Measurements from ENCODE around the gene REV1.
"Not testable (repeated sequence)": the region's sequence is repeated elsewhere in the genome, so short reads cannot be mapped to it uniquely, and the experiment has no call there.

Gene REV1

GRCh38 chr2:99477054-99477453 is 12.8 kb downstream of the REV1 start:
- Histone ChIP-seq H3K56ac (ENCODE audit: low read length) (no peak overlapping the region), H2BK15ac (replicated peaks; ENCODE audit: low read depth) (no peak overlapping the region), H2AK5ac (ENCODE audit: low read length) (no peak overlapping the region), H3K36me3 (ENCODE audit: control insufficient read depth, insufficient read depth, low read length) (no peaks in the 10 kb centered on the region), H3K4me2 (ENCODE audit: low read length) (no peak overlapping the region), H3K23ac (ENCODE audit: low read length) (no peak overlapping the region), H3K79me2 (ENCODE audit: control insufficient read depth, insufficient read depth, low read length) (peaks cover 52% of the 10 kb centered on the region), H3K4ac (ENCODE audit: low read depth, low read length) (no peak overlapping the region), H3K79me1 (ENCODE audit: low read length) (peaks cover 13% of the 10 kb centered on the region), H3K4me1 (ENCODE audit: control insufficient read depth, low read depth, low read length) (no peaks in the 10 kb centered on the region), H3K18ac (ENCODE audit: low read length) (no peak overlapping the region), H2BK120ac (ENCODE audit: low read depth, low read length) (no peak overlapping the region), H3K27me3 (ENCODE audit: insufficient read depth, low read length, poor library complexity) (no peaks in the 10 kb centered on the region), H3K27ac (ENCODE audit: low read depth, low read length) (no peak overlapping the region), H4K5ac (ENCODE audit: low read length) (no peak overlapping the region), H4K8ac (ENCODE audit: low read depth, low read length) (no peak overlapping the region), H2BK5ac (ENCODE audit: low read length) (no peak overlapping the region), H3K4me3 (ENCODE audit: low read length) (no peak overlapping the region), H3K9ac (ENCODE audit: low read length) (no peak overlapping the region)
- no peak for DNase-seq
- no CpG with 5 or more reads among the region's 6 CpGs for WGBS (ENCODE audit: extremely low coverage, insufficient coverage, low lambda C conversion rate)

- WGBS (ENCODE audit: extremely low coverage, insufficient coverage, low lambda C conversion rate), result no CpG with 5 or more reads among the region's 3 CpGs
- H3K4me1 ChIP-seq (ENCODE audit: control insufficient read depth, low read depth, low read length), result no peaks in the 10 kb centered on the region
- no peak overlapping the region for H3K9ac ChIP-seq (ENCODE audit: low read length)
These were observed 13.2 kb downstream of the REV1 start for GRCh38 chr2:99476629-99477028.

GRCh38 chr2:99475095-99475494 is 14.7 kb downstream of the REV1 start:
- H2BK120ac ChIP-seq (ENCODE audit: low read depth, low read length); H3K18ac ChIP-seq (ENCODE audit: low read length); H4K8ac ChIP-seq (ENCODE audit: low read depth, low read length); H2BK15ac ChIP-seq (replicated peaks; ENCODE audit: low read depth); H2BK5ac ChIP-seq (ENCODE audit: low read length); H3K4me3 ChIP-seq (ENCODE audit: low read length); H4K5ac ChIP-seq (ENCODE audit: low read length); H3K36me3 ChIP-seq (ENCODE audit: control insufficient read depth, insufficient read depth, low read length); H3K27me3 ChIP-seq (ENCODE audit: insufficient read depth, low read length, poor library complexity); H2AK5ac ChIP-seq (ENCODE audit: low read length); H3K23ac ChIP-seq (ENCODE audit: low read length); H3K4me2 ChIP-seq (ENCODE audit: low read length); H3K27ac ChIP-seq (ENCODE audit: low read depth, low read length); H3K9ac ChIP-seq (ENCODE audit: low read length); H3K4ac ChIP-seq (ENCODE audit: low read depth, low read length); H3K4me1 ChIP-seq (ENCODE audit: control insufficient read depth, low read depth, low read length); H3K56ac ChIP-seq (ENCODE audit: low read length): not testable (repeated sequence)
- peaks cover 11% of the 10 kb centered on the region for H3K79me1 ChIP-seq (ENCODE audit: low read length)
- peak; percentile 28 for DNase-seq
- WGBS (ENCODE audit: extremely low coverage, insufficient coverage, low lambda C conversion rate), result no CpG with 5 or more reads among the region's 4 CpGs
- H3K79me2 ChIP-seq (ENCODE audit: control insufficient read depth, insufficient read depth, low read length), result peaks cover 42% of the 10 kb centered on the region

More at GRCh38 chr2:99476629-99477028, 13.2 kb downstream of the REV1 start:
- Histone ChIP-seq H3K27ac (ENCODE audit: low read depth, low read length) (no peak overlapping the region), H3K18ac (ENCODE audit: low read length) (no peak overlapping the region), H3K4me3 (ENCODE audit: low read length) (no peak overlapping the region), H3K79me1 (ENCODE audit: low read length) (peaks cover 13% of the 10 kb centered on the region), H3K79me2 (ENCODE audit: control insufficient read depth, insufficient read depth, low read length) (peaks cover 48% of the 10 kb centered on the region), H2BK5ac (ENCODE audit: low read length) (no peak overlapping the region), H2BK120ac (ENCODE audit: low read depth, low read length) (no peak overlapping the region), H3K4ac (ENCODE audit: low read depth, low read length) (no peak overlapping the region), H2BK15ac (replicated peaks; ENCODE audit: low read depth) (no peak overlapping the region), H3K23ac (ENCODE audit: low read length) (no peak overlapping the region), H3K56ac (ENCODE audit: low read length) (no peak overlapping the region), H3K27me3 (ENCODE audit: insufficient read depth, low read length, poor library complexity) (no peaks in the 10 kb centered on the region), H4K5ac (ENCODE audit: low read length) (no peak overlapping the region), H2AK5ac (ENCODE audit: low read length) (no peak overlapping the region), H4K8ac (ENCODE audit: low read depth, low read length) (no peak overlapping the region), H3K4me2 (ENCODE audit: low read length) (no peak overlapping the region), H3K36me3 (ENCODE audit: control insufficient read depth, insufficient read depth, low read length) (no peaks in the 10 kb centered on the region)
- no peak for DNase-seq

- H3K23ac ChIP-seq (ENCODE audit: low read length), result no peak overlapping the region
- no peak overlapping the region for H3K4me3 ChIP-seq (ENCODE audit: low read length)
- no peak overlapping the region for H3K56ac ChIP-seq (ENCODE audit: low read length)
- H4K5ac ChIP-seq (ENCODE audit: low read length), result no peak overlapping the region
- no CpG with 5 or more reads among the region's 2 CpGs for WGBS (ENCODE audit: extremely low coverage, insufficient coverage, low lambda C conversion rate)
- no peak overlapping the region for H2BK15ac ChIP-seq (replicated peaks; ENCODE audit: low read depth)
- no peak overlapping the region for H2BK5ac ChIP-seq (ENCODE audit: low read length)
- H2AK5ac ChIP-seq (ENCODE audit: low read length), result no peak overlapping the region
- H3K79me2 ChIP-seq (ENCODE audit: control insufficient read depth, insufficient read depth, low read length), result peaks cover 34% of the 10 kb centered on the region
- H3K4me1 ChIP-seq (ENCODE audit: control insufficient read depth, low read depth, low read length), result no peaks in the 10 kb centered on the region
- no peak overlapping the region for H3K9ac ChIP-seq (ENCODE audit: low read length)
- no peak overlapping the region for H3K4me2 ChIP-seq (ENCODE audit: low read length)
- DNase-seq, result no peak
- no peaks in the 10 kb centered on the region for H3K27me3 ChIP-seq (ENCODE audit: insufficient read depth, low read length, poor library complexity)
- H3K79me1 ChIP-seq (ENCODE audit: low read length), result peaks cover 8% of the 10 kb centered on the region
- no peak overlapping the region for H3K4ac ChIP-seq (ENCODE audit: low read depth, low read length)
- H4K8ac ChIP-seq (ENCODE audit: low read depth, low read length), result no peak overlapping the region
- no peaks in the 10 kb centered on the region for H3K36me3 ChIP-seq (ENCODE audit: control insufficient read depth, insufficient read depth, low read length)
- H3K18ac ChIP-seq (ENCODE audit: low read length), result no peak overlapping the region
- H2BK120ac ChIP-seq (ENCODE audit: low read depth, low read length), result no peak overlapping the region
- no peak overlapping the region for H3K27ac ChIP-seq (ENCODE audit: low read depth, low read length)
These were observed 16.2 kb downstream of the REV1 start for GRCh38 chr2:99473518-99474083.

- Histone ChIP-seq H3K79me2 (ENCODE audit: control insufficient read depth, insufficient read depth, low read length) (peaks cover 26% of the 10 kb centered on the region), H3K56ac (ENCODE audit: low read length) (no peak overlapping the region), H2BK15ac (replicated peaks; ENCODE audit: low read depth) (no peak overlapping the region), H3K23ac (ENCODE audit: low read length) (no peak overlapping the region), H3K4ac (ENCODE audit: low read depth, low read length) (no peak overlapping the region), H3K79me1 (ENCODE audit: low read length) (peaks cover 5% of the 10 kb centered on the region), H2BK120ac (ENCODE audit: low read depth, low read length) (no peak overlapping the region), H3K4me1 (ENCODE audit: control insufficient read depth, low read depth, low read length) (no peaks in the 10 kb centered on the region), H3K4me3 (ENCODE audit: low read length) (no peak overlapping the region), H3K36me3 (ENCODE audit: control insufficient read depth, insufficient read depth, low read length) (no peaks in the 10 kb centered on the region), H4K5ac (ENCODE audit: low read length) (no peak overlapping the region), H2BK5ac (ENCODE audit: low read length) (no peak overlapping the region), H3K27me3 (ENCODE audit: insufficient read depth, low read length, poor library complexity) (no peaks in the 10 kb centered on the region), H4K8ac (ENCODE audit: low read depth, low read length) (no peak overlapping the region), H3K27ac (ENCODE audit: low read depth, low read length) (no peak overlapping the region), H2AK5ac (ENCODE audit: low read length) (no peak overlapping the region), H3K4me2 (ENCODE audit: low read length) (no peak overlapping the region), H3K9ac (ENCODE audit: low read length) (no peak overlapping the region), H3K18ac (ENCODE audit: low read length) (no peak overlapping the region)
- no peak for DNase-seq
- WGBS (ENCODE audit: extremely low coverage, insufficient coverage, low lambda C conversion rate), result no CpG with 5 or more reads among the region's 1 CpG
These were observed 17.2 kb downstream of the REV1 start for GRCh38 chr2:99472600-99472960.
